Measurements from ENCODE around the gene IL1F10.

- TF ChIP-seq CTCF (IDR thresholded peaks at IDR 0.05; ENCODE audit: low read depth, low read length): no peak
- no peak for TF ChIP-seq EZH2phosphoT487 (IDR thresholded peaks at IDR 0.05; ENCODE audit: low read depth)
These were observed 56.6 kb downstream of the IL1F10 start for GRCh38 chr2:113124181-113124961.

Measured in OCI-LY3 (cell line).